DND-41 (cell line): Measurements from ENCODE around the gene HDAC7.

Experiments
- CTCF ChIP-seq: IDR thresholded peaks from 2 replicates; pipeline ENCODE4 v1.5.1; 2012; ENCODE audit warnings: borderline replicate concordance, low read length, moderate library complexity, mild to moderate bottlenecking; ENCODE audit not compliant: poor library complexity, severe bottlenecking; ENCODE audit errors: extremely low read depth
- EZH2 ChIP-seq: IDR thresholded peaks from 3 replicates; pipeline ENCODE4 v1.6.1; 2012; ENCODE audit warnings: borderline replicate concordance, low read depth, mild to moderate bottlenecking, moderate library complexity, low read length, inconsistent platforms; ENCODE audit not compliant: severe bottlenecking

GRCh38 chr12:47777151-47777550 lies 42.6 kb downstream of the HDAC7 start:
- no peak for TF ChIP-seq CTCF
- no peak for TF ChIP-seq EZH2
